NCI-H146 (cell line): ENCODE results near the gene IL1RAPL2.
"Not testable (repeated sequence)": the region's sequence is repeated elsewhere in the genome, so short reads cannot be mapped to it uniquely, and the experiment has no call there.

ENCODE experiments used
- DNase-seq: peaks from one replicate; lab custom pipeline; 2025; lab: John Stamatoyannopoulos, UW

IL1RAPL2 gene

DNA sequence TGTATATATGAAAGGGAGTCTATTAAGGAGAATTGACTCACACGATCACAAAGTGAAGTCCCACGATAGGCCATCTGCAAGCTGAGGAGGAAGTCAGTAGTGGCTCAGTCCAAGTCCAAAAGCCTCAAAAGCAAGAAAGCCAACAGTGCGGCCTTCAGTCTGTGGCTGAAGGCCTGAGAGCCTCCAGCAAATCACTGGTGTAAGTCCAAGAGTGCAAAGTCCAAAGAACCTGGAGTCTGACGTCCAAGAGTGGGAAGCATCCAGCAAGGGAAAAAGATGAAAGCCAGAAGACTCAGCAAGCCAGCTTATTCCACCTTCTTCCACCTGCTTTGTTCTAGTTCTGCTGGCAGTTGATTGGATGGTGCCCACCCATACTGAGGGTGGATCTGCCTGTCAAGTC, 104.1 kb downstream of the IL1RAPL2 start:
- no peak for DNase-seq

DNA sequence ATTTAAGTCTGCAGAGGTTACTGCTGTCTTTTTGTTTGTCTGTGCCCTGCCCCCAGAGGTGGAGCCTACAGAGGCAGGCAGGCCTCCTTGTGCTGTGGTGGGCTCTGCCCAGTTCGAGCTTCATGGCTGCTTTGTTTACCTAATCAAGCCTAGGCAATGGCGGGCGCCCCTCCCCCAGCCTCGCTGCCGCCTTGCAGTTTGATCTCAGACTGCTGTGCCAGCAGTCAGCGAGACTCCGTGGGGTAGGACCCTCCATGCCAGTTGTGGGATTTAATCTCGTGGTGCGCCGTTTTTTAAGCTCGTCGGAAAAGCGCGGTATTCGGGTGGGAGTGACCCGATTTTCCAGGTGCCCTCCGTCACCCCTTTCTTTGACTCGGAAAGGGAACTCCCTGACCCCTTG, 111.5 kb downstream of the IL1RAPL2 start:
- not testable (repeated sequence) for DNase-seq

DNA sequence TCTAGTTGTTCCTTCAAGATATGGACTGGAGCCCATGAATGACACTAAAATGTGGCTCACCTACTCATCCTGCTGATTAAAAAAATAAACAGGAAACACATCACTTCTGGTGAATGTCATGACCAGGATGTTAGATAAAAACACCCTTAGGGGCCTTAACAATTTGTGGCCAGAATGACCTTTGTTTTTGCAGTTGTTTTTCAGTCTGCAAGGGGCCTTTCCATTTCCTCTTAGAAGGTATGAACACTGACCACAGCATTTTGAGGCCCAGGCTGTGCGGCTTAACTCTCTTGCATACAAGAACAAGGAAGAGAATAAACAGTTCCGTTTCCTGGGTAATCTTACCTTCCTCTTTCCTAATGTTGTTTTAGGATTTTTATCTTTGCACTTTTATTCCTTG, 113.2 kb downstream of the IL1RAPL2 start:
- DNase-seq, result no peak

DNA sequence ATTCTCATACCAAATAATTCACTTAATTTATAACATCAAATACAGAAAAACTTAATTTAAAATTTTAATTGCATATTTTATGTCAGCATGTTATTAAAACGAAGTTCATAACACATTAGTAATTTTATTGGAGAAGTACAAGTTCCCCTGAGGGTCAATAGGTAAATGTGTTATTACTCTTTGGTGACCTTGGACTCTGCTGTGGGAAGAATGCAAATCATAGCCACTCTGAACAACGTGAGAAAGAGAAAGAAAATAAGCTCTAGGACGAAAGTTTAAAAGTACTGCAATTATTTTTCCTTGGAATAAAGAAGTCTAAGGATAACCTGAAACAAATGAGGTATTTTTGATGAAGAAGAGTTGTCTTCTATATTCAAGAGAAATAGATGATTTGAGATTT, 115.2 kb downstream of the IL1RAPL2 start:
- no peak for DNase-seq

DNA sequence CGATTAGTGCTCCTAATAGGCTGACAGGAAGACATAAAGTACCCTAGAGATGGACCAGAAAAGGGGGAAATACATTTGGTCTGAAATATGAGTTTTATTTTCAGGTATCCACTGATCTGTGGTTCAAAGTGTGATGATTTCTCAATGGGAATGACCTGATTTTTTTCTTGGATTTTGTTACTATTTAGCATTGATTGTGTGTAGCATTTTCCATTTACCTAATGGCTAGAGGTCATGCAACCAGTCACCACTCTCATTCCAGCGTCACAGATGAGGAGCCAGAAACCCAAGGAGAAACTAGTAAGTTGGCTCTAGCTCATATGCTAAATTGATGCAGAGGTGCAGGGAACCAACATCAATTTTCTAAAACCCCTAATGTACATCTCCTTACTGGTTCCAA, 118.1 kb downstream of the IL1RAPL2 start:
- DNase-seq, result no peak

DNA sequence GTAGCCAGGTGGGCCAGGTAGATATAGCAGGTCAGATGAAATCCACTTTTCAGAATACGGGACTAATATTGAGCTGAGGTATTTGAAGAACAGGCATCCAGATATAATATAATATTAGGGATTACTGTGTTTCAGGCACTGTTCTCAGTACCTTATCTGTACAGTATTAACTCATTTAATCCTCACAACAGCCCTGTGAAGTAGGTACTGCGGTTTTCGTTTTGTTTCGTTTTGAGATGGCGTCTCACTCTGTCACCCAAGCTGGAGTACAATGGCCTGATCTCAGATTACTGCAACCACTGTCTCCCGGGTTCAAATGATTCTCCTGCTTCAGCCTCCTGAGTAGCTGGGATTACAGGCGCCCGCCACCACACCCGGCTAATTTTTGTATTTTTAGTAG, 129.6 kb downstream of the IL1RAPL2 start:
- DNase-seq, result no peak

DNA sequence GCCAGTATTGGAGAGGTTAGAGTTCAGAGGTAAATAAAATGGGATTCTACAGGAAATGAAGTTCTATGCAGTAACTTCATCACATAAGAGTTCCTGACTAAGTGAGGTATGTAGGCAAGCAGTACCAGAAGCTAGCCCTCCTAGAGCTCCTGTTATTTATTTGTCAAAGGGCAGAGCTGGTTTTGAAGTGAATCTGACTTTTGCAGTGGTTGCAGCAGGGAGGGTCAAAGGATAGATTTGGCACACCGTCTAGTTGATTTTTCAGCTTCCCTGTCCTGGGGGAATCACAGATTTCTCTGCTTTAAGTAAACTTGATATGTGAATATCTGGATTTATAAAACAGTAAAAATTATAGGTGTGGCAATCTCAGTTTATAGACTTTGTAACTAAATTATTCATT, 130.7 kb downstream of the IL1RAPL2 start:
- no peak for DNase-seq

DNA sequence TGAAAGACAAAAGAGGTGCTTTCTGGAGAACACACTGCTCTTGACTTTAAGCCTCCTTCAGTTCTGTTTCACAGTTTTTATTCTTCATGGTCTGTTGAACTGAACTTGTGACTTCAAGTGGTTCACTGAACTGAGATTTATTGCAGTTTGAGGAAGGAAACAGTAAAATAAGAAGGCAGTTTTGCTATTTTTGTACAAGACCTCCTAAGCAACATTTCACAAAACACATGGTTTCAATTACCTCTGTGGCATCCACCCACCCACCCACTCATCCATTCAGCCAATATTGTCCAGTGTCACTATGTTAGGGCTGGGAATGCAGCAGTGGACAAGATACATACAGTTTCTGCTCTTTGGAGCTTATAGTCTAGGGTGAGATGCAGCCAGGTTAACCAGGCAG, 131.3 kb downstream of the IL1RAPL2 start:
- no peak for DNase-seq

DNA sequence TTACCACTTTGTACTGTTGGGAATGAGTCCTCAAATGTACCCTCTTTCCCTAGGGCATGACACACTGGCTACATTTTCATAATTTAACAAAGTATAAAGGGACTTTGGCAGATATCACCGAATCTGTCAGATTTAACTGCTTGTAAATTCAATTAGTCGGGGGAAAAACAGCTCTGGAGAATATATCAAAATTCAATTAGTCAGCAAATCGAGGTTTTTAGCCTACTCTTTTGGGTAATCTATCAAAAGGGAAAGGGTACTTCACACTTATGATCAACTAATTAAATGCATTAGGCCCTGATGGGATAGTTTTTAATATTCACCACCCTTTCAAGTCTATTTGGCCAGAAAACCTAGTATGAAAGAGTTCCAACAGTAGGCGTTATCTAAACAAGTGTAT, 141.0 kb downstream of the IL1RAPL2 start:
- no peak for DNase-seq

DNA sequence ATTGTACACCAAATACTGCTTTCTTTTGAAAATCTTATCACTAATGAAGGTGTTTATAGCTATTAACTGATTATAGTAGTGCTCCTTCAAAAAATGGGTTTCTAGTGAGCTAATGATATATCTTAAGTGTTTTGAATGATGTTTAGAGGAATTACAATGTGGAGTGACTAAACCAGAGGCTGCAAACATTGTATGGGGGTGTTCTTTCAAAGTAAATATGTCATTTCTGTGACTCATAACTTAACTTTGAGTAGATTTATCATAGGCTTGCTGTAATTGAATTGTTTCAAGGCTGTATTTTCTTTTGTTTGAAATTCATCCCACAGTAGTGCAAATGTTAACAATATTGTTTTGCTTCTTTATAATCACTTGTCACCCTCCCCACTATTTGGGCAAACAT, 141.6 kb downstream of the IL1RAPL2 start:
- DNase-seq, result no peak

DNA sequence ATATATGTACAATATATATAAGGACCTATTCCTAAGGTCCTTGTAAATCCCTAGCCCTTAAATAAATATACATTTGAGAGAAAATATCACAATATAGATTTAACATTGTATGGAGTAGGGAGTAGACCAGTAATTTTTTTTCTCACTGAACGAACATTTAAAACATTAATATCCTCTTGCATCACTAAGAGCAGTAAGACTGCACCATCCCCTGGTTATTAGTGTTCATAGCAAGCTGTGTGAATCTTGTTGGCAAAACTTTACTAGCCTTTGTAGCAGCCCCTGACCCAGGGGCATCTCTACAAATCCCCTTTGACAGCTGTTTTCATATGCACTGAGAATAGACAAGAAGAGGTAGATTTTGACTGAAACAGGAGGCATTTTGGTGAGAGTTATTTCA, 146.5 kb downstream of the IL1RAPL2 start:
- DNase-seq, result no peak

DNA sequence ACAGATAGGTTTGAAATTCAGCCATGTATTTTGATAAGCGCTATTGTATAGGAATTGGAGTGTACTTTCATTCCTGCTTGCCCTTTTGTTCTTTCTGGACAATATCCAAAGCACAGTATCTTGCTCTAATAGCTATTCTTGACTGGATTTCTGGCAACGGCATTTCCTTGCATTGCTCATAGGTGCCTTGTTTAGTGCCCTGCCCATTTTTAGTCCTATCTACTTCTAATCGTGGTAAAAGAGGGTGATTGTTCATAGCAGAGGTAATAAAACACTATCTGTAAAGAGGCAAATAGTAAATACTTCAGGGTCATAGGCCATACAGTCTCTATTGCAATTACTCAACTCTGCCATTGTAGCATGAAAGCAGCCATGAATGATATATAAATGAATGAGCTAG, 155.9 kb downstream of the IL1RAPL2 start:
- DNase-seq, result no peak

DNA sequence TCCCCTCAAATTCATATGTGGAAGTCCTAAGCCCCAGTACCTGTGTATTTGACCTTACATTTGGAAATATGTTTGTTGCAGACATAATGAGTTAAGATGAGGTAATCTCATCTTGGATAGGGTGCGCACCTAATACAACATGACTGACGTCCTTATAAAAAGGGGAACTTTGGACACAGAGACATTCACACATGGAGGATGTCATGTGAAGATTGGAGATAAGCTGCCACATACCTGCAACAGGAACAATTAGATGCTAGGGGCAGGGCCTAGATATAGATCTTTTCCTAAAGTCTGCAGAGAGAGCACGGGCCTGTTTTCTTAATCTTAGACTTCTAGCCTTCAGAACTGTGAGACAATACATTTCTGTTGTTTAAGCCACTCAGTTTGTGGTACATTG, 162.5 kb downstream of the IL1RAPL2 start:
- no peak for DNase-seq

DNA sequence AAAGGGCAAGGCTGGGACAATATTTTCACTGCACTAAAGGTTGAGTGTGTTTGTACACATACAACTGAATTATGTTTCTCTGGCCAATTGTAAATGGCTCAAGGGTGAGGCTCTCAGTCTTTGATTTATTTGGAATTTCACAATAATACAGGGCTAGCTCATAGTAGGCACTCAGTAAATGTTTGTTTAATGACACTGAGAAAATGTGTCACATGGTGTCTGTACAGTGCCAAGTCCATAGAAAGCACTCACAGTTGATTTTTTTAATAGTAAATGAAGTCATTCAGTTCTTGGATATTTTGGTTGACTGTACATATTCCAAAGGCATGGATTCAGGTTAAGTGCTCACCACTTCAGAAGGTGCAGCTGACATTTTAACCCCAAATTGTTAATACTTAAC, 176.4 kb downstream of the IL1RAPL2 start:
- DNase-seq, result no peak

DNA sequence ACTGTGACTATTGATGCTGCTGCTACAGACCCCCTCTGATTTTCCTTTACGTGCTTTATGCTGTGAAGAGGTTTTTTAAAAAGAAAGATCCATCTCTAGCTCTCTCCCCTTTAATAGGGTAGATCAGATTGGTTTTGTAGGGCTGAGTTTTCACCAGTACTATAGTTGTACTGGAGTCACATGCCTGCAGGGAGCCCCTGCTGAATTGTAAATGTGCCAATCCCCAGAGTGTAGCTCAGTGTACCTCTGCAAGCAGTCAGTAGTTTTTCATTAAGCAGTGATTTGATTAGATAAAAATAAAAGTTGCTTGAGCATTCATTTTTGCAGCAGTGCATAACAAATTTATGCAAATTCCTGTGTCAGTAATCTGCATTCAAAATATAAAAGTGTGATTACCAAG, 179.2 kb downstream of the IL1RAPL2 start:
- DNase-seq, result no peak

DNA sequence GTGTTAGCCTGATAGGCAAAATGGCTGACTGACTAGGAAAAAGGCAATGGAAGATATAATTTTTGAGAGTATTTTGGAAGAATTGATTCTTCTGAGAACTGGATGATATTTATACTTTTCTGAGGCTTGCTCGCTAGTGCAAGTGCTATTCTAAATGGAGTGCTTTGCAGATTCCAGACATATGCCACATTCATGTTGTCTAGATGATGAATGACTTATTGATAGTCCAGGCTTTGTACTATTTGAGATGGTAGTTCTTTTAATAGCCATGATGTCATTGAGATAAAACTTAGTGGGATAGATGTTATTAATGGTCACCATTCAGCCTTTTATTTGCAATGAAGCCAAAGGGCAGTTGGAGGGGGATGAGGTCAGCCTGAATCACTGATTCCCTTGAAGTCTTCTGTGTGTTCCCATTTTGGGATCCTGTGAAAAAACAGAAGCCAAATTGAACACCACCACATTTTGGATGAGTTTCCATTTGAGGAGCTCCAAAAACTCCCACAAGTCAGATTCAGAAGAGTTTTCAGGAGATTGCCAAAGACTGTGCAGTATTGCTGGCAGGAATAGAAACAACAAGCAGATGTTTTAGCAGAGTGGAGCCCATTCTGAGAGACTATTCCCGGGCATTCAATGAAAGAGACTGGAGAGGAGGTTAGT, 184.1 kb downstream of the IL1RAPL2 start:
- no peak for DNase-seq

DNA sequence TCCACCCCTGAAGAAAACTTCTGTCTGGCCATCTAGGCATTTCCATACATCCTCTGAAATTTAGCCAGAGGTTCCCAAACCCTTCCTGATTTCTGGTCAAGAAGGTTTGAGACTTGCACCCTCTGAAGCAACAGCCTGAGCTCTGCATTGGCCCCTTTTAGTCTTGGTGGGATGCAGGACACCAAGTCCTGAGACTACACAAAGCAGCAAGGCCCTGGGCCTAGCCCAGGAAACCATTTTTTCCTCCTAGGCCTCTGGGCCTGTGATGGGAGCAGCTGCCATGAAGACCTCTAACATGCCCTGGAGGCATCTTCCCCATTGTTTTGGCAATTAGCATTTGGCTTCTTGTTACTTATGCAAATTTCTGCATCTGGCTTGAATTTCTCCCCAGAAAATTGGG, 196.6 kb downstream of the IL1RAPL2 start:
- no peak for DNase-seq

DNA sequence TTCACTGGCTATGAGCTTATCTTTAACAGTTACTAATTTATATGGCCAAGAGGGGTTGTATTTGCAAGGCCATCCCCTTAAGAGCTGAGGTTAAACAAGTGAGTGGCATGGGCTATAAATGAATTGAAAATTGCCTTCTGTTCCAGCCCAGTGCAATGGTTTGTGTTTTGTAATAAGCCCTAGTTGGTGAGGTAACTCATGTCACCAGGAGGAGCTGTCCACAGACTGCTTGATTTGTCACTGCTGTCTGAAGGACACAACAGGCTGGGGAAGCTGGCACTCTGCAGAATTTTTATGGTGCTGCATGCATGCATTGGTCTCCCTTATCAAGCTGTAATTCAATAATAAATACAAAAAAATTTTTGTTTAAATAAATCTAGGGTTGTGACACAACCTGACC, 223.8 kb downstream of the IL1RAPL2 start:
- no peak for DNase-seq

DNA sequence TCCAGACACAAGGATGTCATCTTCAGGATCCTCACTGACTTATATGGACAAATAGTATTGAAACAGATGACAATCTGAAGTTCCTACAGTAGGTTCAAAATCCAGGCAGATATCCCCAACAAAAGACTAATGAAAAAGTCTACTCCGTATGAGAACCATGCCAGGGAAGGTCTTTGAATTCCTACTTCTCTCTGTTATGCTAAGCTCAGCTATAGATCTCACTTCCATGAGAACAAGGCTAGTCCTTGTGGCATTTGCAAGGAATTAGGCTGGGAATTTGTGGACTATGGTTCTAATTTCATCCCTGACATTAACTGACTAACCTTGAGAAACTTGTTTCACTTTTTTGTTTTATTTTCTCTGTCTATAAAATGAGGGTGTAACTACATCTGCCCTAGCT, 229.8 kb downstream of the IL1RAPL2 start:
- DNase-seq, result no peak

DNA sequence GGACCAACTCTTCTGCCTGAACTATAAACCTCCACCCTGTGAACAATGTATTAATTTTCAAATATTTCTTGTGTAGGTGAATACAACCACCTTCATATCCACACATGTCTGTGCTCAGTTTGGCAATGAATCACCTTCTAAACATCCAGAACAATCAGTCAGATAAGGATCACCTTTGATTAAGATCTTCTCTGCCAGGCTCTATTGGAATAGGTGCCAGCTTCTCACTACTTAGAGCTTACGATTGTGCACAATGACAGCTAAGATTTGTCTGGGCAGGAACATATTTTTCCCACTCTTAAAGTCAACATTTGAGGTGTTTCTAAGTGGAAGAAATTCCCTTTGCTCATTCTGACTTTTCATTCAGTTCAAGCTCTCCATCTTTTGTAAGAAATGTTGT, 237.2 kb downstream of the IL1RAPL2 start:
- DNase-seq, result no peak

DNA sequence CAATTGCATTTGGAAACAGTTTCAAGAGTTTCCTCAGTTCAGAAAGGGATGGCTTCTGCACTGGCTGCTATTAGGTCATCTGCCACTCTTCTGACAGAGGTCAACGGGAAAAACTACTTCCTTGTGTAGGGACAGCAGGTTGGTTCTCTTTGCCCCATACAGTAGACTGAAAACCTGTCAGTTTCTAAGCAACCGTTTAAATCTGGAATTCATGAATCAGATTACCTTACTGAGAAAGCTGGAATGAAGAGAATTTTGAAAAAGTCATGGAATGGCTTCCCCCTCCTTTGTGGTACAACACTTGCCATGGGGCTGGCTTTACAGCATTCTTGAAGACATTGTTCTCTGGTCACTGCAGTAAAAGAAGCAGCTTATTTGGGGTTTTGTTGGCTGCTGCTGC, 240.3 kb downstream of the IL1RAPL2 start:
- DNase-seq, result no peak

DNA sequence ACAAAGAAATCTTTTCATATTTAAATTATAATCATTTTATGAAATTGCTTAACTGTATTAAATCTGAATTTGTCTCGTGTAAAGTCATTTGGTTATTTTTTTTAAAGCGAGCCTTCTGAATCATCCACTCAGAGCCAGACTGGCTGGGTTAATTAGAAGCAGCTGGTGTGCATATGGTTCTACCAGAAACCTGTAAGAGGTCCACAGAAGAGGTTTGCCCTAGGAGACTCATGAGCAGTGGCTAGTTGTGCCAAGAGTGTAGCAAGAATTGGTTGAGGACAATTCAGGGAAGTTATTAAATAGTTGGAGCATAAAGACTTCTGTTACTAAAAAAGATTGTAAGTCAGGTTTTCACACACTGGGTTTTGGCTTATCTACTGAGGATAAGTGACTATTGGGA, 267.4 kb downstream of the IL1RAPL2 start:
- no peak for DNase-seq

DNA sequence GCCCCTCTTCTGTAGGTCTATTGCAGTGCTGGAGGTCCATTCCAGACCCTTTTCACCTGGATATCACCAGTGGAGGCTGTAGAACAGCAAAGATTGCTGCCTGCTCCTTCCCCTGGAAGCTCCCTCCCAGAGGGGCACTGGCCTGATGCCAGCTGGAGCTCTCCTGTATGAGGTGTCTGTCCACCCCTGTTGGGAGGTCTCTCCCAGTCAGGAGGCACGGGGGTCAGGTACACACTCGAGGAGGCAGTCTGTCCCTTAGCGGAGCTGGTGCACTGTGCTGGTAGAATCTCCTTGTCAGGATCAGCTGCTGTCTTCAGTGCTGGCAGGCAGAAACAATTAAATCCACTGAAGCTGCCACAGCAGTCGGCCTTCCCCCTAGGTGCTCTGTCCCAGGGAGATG, 276.6 kb downstream of the IL1RAPL2 start:
- no peak for DNase-seq

DNA sequence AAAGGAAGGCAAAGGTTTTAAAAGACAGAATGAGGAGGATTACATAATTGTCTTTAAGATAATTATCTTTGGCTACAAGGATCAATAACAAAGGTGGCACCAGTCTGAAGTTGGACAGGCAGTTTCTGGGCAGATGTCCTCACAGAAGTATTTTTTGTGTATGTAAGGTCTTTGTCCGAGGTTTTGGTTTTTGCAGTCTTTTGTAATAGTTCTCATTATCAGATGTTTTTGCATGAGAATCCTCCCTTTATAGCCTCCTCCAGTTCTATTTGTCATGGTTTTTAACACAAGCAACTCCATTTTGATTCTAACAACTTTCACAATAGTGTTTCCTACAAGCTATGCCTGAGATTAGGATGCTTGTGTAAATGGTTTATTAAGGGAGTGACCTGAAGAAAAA, 286.2 kb downstream of the IL1RAPL2 start:
- DNase-seq, result no peak

DNA sequence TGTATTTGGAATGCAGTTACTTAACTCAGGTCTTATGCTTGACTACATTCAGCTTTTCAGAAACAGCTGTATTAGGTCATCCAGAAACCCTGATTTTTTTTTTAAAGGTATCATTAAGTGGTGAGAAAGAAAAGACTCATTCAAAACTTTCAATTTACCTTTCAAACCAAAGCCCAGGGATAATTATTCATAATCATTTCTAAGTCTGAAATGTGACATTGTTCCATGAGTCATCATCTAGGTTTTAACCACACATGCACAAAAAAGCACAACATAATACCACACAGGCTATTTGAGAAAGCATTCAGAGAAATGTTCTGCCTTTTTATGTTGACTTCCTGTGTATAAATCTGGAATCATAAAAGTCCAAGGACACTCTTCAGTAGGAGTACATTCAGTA, 288.2 kb downstream of the IL1RAPL2 start:
- no peak for DNase-seq
